ENCODE measurements around the gene CD8B2.

Gene CD8B2

GRCh38 chr2:106519767-106520166, 32.6 kb downstream of the CD8B2 start:
- no peak for DNase-seq (ENCODE audit: low read depth)
- TF ChIP-seq CTCF (IDR thresholded peaks at IDR 0.05; ENCODE audit: low read length, missing control alignments), result no peak
- H3K4me3 ChIP-seq (replicated peaks; ENCODE audit: low read depth, low read length), result no peak overlapping the region

DNA sequence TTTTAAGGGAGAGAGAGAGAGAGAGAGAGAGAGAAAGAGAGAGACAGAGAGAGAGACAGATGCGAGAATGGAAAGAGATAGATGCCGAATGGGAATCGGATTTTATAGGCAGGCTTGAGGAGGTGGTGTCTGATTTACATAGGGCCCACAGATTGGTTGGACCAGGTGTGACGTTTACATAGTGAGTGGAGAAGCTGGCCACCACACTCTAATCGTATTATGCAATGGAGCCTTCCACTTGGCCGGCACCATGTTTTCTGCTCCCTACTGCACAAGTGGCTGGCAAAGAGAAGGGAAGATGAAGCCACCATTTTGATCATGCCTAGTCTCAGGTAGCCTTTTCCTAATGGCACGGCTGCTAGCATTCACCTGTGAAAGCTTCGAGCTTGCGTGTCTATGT, 33.9 kb downstream of the CD8B2 start:
- no peak for DNase-seq (ENCODE audit: low read depth)
- no peak for TF ChIP-seq CTCF (IDR thresholded peaks at IDR 0.05; ENCODE audit: low read length, missing control alignments)
- no peak overlapping the region for H3K4me3 ChIP-seq (replicated peaks; ENCODE audit: low read depth, low read length)

- no peak overlapping the region for H3K4me3 ChIP-seq (replicated peaks; ENCODE audit: low read depth, low read length)
- TF ChIP-seq CTCF (IDR thresholded peaks at IDR 0.05; ENCODE audit: low read length, missing control alignments), result no peak
- no peak for DNase-seq (ENCODE audit: low read depth)
Observed at GRCh38 chr2:106523976-106524665, 37.0 kb downstream of the CD8B2 start.

- no peak for DNase-seq (ENCODE audit: low read depth)
- TF ChIP-seq CTCF (IDR thresholded peaks at IDR 0.05; ENCODE audit: low read length, missing control alignments), result no peak
Observed at GRCh38 chr2:106530866-106531265, 43.7 kb downstream of the CD8B2 start.

DNA sequence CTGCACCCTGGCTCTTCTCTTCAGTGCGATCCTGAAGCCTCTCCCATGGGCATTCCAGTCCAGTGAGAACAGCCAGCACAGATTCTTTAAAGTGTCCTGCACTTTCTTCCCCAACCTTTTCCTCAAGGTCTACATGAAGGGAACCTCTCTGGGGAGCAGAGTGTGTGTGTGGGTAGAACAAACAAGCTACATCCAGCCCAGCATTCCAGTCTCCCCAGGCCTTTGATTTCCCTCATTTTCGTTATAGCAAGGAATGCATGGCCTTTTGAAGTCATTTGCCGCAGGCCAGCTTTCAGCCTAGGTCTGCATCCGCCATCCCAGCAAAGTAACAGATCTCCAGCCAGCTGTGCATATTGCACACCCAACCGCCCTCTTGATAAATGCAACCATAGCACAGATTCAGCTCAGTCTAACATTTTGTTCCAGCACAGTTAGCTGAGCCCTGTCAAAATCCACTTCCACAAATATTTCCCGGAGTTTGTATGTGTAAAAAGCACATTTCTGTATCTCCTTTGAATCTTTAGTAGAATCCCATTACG, 44.6 kb downstream of the CD8B2 start:
- TF ChIP-seq CTCF (IDR thresholded peaks at IDR 0.05; ENCODE audit: low read length, missing control alignments), result no peak
- DNase-seq (ENCODE audit: low read depth), result no peak
- H3K4me3 ChIP-seq (replicated peaks; ENCODE audit: low read depth, low read length), result no peak overlapping the region

More at GRCh38 chr2:106530866-106531265, 43.7 kb downstream of the CD8B2 start:
- no peak overlapping the region for H3K4me3 ChIP-seq (replicated peaks; ENCODE audit: low read depth, low read length)

GRCh38 chr2:106532236-106532635, 45.1 kb downstream of the CD8B2 start:
- DNase-seq (ENCODE audit: low read depth), result no peak
- no peak for TF ChIP-seq CTCF (IDR thresholded peaks at IDR 0.05; ENCODE audit: low read length, missing control alignments)
- no peak overlapping the region for H3K4me3 ChIP-seq (replicated peaks; ENCODE audit: low read depth, low read length)

DNA sequence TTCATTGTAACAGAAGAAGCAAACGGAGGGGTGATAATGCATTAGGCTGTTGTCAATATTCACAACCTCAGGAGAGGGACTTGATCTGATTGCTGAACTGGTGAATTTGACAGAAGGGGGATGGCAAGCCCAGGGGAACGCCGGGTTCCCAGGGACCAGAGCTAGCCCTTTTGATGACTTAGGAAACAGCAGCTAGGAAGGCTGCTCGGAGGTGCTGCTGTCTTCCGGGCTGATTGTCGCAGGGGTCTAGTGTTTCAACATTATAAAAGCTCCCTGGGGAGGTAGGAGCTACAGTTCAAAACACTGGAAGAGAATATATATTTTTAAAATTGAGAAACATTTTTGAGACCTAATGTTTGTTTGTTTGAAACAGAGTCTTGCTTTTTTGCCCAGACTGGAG, 47.3 kb downstream of the CD8B2 start:
- no peak overlapping the region for H3K4me3 ChIP-seq (replicated peaks; ENCODE audit: low read depth, low read length)
- TF ChIP-seq CTCF (IDR thresholded peaks at IDR 0.05; ENCODE audit: low read length, missing control alignments), result no peak
- DNase-seq (ENCODE audit: low read depth), result no peak
